ENCODE results near the gene USP6NL. TPM values are rescaled to one million over a fixed set of nuclear protein-coding genes. Genes with fewer than 3 reads are reported as not detected.

The USP6NL gene
- total and polyA plus RNA-seq, 9 of the 15 experiments (the other 6 are each of a cell fraction or from before 2014, with no cell fraction given), result 3.2 to 26.6 (median 19.8) TPM

DNA sequence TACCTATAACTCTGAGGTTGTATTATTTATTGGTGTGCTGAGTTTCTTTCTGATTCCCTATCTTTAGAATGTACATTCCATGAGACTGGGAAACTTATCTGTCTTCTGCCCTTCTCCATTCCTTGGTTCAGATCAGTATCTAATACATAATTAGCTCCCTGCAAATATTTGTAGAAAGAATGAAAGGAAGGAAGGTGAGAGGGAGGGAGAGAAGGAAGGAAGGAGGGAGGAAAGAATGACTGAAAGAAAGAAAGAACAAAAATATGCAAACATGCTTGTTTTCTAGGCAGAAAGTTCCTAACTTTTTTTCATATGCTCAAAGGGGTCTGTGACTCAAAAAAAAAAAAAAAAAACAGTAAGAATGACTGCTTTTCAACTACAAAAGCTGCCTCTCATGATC is 3.9 kb upstream of the USP6NL start (continued):
- no peak for TF ChIP-seq JUN (IDR thresholded peaks at IDR 0.05; ENCODE audit: borderline replicate concordance, low read depth, low read length)
- TF ChIP-seq JUN (CRISPR knock-in tag; IDR thresholded peaks at IDR 0.05; ENCODE audit: borderline replicate concordance), result no peak
- 0 out of 2 replicates have a peak, but pooled peaks have one; percentile 7 for TF ChIP-seq CBFA2T3 (IDR thresholded peaks at IDR 0.05)
- no peak for TF ChIP-seq NFRKB (IDR thresholded peaks at IDR 0.05; ENCODE audit: low read depth)
- no peak for TF ChIP-seq KAT8 (IDR thresholded peaks at IDR 0.05; ENCODE audit: low read depth)
- no peak for TF ChIP-seq SIN3A (IDR thresholded peaks at IDR 0.05; ENCODE audit: borderline replicate concordance in 2 of 2, control insufficient read depth in 1 of 2, low read depth in 2 of 2, low read length in 2 of 2)
- no peak for TF ChIP-seq E2F5 (CRISPR knock-in tag; IDR thresholded peaks at IDR 0.05)
- no peak for TF ChIP-seq POLR2AphosphoS2 (IDR thresholded peaks at IDR 0.05; ENCODE audit: low read length)
- TF ChIP-seq CHD1 (IDR thresholded peaks at IDR 0.05; ENCODE audit: low read length), result no peak
- TF ChIP-seq SIX5 (IDR thresholded peaks at IDR 0.05; ENCODE audit: borderline replicate concordance in 1 of 2, insufficient read depth in 1 of 2, low read depth in 1 of 2, low read length in 2 of 2), result no peak
- no peak for TF ChIP-seq FOXA1 (IDR thresholded peaks at IDR 0.05; ENCODE audit: borderline replicate concordance)
- TF ChIP-seq ZNF232 (CRISPR knock-in tag; IDR thresholded peaks at IDR 0.05), result no peak
- TF ChIP-seq NR2F6 (CRISPR knock-in tag; IDR thresholded peaks at IDR 0.05), result no peak
- 0 out of 2 replicates have a peak, but pooled peaks have one; percentile 15 for TF ChIP-seq ARID1B (IDR thresholded peaks at IDR 0.05)
- TF ChIP-seq FOXA3 (CRISPR knock-in tag; conservative IDR thresholded peaks at IDR 0.05 in 1 of 2, IDR thresholded peaks at IDR 0.05 in 1 of 2), result no peak
- no peak for TF ChIP-seq TCF7L2 (IDR thresholded peaks at IDR 0.05; ENCODE audit: low read depth, low read length)
- no peak for TF ChIP-seq CGGBP1 (CRISPR knock-in tag; IDR thresholded peaks at IDR 0.05)
- TF ChIP-seq ATF7 (IDR thresholded peaks at IDR 0.05), result no peak
- TF ChIP-seq AFF1 (IDR thresholded peaks at IDR 0.05; ENCODE audit: low read depth in 1 of 2, partially characterized antibody in 2 of 2), result no peak
- no peak for TF ChIP-seq MBD2 (IDR thresholded peaks at IDR 0.05; ENCODE audit: borderline replicate concordance, low read depth)
- no peak for TF ChIP-seq PYGO2 (tag; IDR thresholded peaks at IDR 0.05)
- no peak for TF ChIP-seq E2F3 (CRISPR knock-in tag; IDR thresholded peaks at IDR 0.05)
- TF ChIP-seq ZNF644 (tag; IDR thresholded peaks at IDR 0.05; ENCODE audit: low read depth), result no peak
- no peak for TF ChIP-seq KAT7 (CRISPR knock-in tag; IDR thresholded peaks at IDR 0.05; ENCODE audit: borderline replicate concordance)
- TF ChIP-seq SMAD3 (CRISPR knock-in tag; conservative IDR thresholded peaks at IDR 0.05), result no peak
- no peak for TF ChIP-seq ZNF436 (CRISPR knock-in tag; IDR thresholded peaks at IDR 0.05)
